Myocyte (in vitro differentiated cells): ENCODE data around the gene BFSP2. TPM values are rescaled to one million over a fixed set of nuclear protein-coding genes. Genes with fewer than 3 reads are reported as not detected.
A peak's percentile ranks its signal among the peaks of the same experiment; 100 is the strongest.

Experiments used
- DNase-seq: peaks from one replicate; pipeline ENCODE4 v3.0.0-alpha.2; 2012; ENCODE audit warnings: low read depth
- polyA plus RNA-seq: library from polyadenylated mRNA; unstranded; fragments of >200 nt; gene quantifications from one replicate; pipeline ENCODE4 v1.2.1, GENCODE V29; 2012; ENCODE audit warnings: missing spikeins
- total RNA-seq: library from RNA; depleted of rRNA; stranded (reverse); fragments of >200 nt; gene quantifications from 2 replicates; pipeline ENCODE4 v1.2.3, GENCODE V29; 2014

BFSP2 gene
- total RNA-seq, result not detected in 2 replicates
- not detected for polyA plus RNA-seq

- DNase-seq, result no peak
Observed at GRCh38 chr3:133400006-133400515, at the start of gene BFSP2. BFSP2 (plus strand) TSS chr3:133400056; CDS start chr3:133400084, 28 bp downstream.

GRCh38 chr3:133354721-133355120 lies 45.1 kb upstream of the BFSP2 start:
- DNase-seq, result no peak

- no peak for DNase-seq
Observed at GRCh38 chr3:133360476-133360875, 39.4 kb upstream of the BFSP2 start.

GRCh38 chr3:133361011-133361410 lies 38.8 kb upstream of the BFSP2 start:
- DNase-seq, result no peak

- DNase-seq, result peak; percentile 34
Observed at GRCh38 chr3:133361435-133361834, 38.4 kb upstream of the BFSP2 start.

GRCh38 chr3:133362539-133362938 lies 37.3 kb upstream of the BFSP2 start:
- DNase-seq, result no peak

GRCh38 chr3:133364704-133365103 lies 35.2 kb upstream of the BFSP2 start:
- no peak for DNase-seq

GRCh38 chr3:133366921-133367320 lies 32.9 kb upstream of the BFSP2 start:
- DNase-seq, result no peak

- no peak for DNase-seq
Observed at GRCh38 chr3:133367403-133367802, 32.5 kb upstream of the BFSP2 start.

GRCh38 chr3:133367956-133368355 lies 31.9 kb upstream of the BFSP2 start:
- no peak for DNase-seq

GRCh38 chr3:133368371-133369067 lies 31.3 kb upstream of the BFSP2 start:
- no peak for DNase-seq

- DNase-seq, result no peak
Observed at GRCh38 chr3:133369068-133369440, 30.8 kb upstream of the BFSP2 start.

GRCh38 chr3:133371181-133371580 lies 28.7 kb upstream of the BFSP2 start:
- no peak for DNase-seq

- DNase-seq, result no peak
Observed at GRCh38 chr3:133371676-133372075, 28.2 kb upstream of the BFSP2 start.

- DNase-seq, result peak; percentile 26
Observed at GRCh38 chr3:133374708-133375402, 25.0 kb upstream of the BFSP2 start.

GRCh38 chr3:133375403-133375745 lies 24.5 kb upstream of the BFSP2 start:
- no peak for DNase-seq

GRCh38 chr3:133376810-133377209 lies 23.0 kb upstream of the BFSP2 start:
- DNase-seq, result no peak

- DNase-seq, result peak; percentile 40
Observed at GRCh38 chr3:133377396-133377795, 22.5 kb upstream of the BFSP2 start.

GRCh38 chr3:133379926-133380325 lies 19.9 kb upstream of the BFSP2 start:
- no peak for DNase-seq

- no peak for DNase-seq
Observed at GRCh38 chr3:133380481-133381225, 19.2 kb upstream of the BFSP2 start.

- peak; percentile 41 for DNase-seq
Observed at GRCh38 chr3:133381346-133382109, 18.3 kb upstream of the BFSP2 start.
